ELF-1 (cell line): Measurements from ENCODE around the gene APOBEC4.
A peak's percentile ranks its signal among the peaks of the same experiment; 100 is the strongest.
"Not testable (repeated sequence)": the region's sequence is repeated elsewhere in the genome, so short reads cannot be mapped to it uniquely, and the experiment has no call there.

ENCODE experiments used
- DNase-seq: peaks from one replicate; pipeline ENCODE4 v3.0.0-alpha.2; 2016; ENCODE audit warnings: low read depth, low spot score

Gene APOBEC4

DNA sequence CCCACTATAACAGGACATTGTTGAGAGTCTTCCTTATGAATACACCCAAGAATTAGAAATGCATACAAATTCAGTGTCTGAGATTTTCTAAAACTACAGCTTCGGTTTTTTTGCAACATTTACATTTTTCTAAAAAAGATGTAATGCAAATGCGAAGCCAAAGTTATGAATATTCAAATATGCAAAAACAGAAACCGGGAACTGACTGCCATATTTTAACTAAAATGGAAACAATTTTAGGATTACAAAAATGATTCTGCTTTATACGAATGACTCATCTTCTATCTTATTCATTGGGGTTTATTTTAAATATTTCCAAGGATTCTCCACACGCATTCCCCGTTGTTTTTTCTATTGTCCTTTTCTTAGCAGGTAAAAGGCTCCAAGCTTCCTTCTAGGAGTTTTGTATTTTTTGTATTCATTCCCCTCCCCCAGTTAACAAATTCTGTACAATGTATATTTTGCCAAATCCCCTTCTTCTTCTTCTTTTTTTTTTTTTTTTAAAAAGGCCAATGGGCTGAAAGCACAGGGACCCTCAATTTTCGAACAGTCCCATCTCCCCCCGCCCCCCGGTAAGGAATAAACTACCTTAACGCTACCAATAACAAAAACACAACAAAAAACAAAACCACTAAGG lies 18.6 kb downstream of the APOBEC4 start:
- DNase-seq, result no peak

DNA sequence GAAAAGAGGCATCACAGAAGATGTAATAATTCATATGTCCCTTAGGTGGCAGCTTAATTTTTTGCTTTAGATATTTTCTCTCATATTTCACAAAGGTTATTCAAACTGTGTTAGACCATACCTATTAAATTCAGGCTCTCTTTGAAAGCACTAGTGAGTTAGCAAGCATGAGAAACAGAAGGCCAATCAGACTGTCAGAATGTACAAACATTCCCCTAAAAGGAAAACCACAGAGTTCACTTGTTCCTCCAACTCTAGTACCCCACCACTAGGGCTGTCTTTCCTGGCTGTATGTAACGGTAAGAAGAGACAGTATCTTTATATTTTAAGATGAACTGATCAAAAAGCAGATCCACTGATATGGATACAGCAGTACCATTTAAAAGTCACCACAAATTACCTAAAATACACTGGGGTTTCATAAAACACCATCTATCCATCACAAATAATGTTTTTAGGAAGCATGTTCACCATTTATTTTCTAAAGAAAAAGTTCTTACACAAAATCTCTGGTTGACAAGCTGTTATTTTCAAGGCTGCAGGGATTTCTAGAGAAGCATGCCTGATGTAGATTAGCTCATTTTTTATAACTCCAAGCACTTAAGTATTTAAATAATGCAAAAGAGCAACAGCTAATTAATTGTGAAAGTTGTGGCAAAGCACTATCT lies 19.3 kb downstream of the APOBEC4 start:
- DNase-seq, result peak; percentile 27

DNA sequence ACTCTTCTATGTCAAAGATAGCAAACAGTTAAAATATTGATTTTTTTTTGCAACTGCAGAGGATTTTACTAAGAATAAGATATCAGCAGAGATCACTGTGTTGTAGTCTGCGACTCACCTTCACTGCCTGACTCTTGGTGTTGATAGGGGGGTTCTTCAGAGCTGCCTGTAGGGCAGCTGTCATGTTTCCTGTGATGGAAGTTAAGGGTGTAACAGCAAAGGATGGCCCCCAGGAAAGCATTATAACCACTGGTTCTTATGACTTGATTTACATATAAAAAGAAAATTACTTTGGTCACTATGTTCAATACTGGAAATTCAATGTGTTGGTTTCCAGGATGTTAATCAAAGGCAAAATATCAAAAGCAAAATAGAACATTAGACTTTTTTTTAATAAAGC lies 20.2 kb downstream of the APOBEC4 start:
- DNase-seq, result no peak

DNA sequence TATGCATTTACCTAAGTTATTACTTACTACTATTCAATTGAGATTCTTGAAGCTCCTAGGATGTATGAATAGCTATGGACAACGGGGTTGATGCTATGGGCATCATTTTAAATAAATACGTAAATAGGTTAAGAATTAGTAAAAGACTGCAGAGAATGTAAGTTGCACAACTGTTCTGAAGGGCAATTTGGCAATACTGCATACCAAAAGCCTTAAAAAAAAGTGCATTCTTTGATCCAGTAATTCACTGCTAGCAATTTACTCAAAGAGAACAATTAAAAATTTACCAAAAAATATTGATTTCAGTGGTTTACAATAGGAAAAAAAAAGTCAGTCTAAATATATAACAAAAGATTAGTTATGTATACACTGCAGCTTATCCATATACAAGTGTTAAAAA lies 21.0 kb downstream of the APOBEC4 start:
- no peak for DNase-seq

DNA sequence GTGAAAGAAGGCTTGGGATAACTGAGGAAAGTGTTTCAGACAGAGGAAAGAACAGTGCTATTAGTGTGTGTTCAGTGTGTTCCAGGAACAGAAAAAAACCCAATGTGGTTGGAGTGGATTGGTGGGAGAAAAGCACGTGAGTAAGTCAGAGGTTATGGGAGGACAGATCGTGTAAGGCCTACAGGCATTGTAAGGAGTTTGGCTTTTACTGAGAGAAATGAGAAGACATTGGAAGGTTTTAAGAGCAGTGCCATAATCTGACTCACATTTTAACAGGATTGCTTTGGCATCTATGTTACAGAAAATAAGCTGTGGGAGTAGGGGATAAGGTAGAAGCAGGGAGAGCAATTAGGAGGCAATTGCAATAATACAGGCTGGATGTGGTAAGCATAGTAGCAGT lies 22.4 kb downstream of the APOBEC4 start:
- no peak for DNase-seq

DNA sequence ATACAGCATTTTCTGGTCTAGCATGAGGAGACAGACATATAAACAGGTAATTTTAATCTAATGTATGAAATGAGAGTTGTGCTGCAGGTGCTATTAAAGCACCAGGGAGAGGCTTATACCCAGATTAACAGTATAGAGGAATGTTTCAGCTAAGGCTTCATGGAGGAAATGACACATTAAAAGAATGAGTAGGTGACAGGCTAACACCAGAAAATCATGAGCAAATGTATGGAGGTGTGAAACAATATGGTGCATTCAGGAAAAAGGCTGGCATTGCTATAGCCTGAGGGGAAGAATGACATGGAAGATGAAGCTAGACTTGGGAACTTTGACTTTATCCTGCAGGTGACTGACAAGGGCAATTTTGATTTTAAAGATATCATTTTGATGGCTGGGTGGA lies 24.6 kb downstream of the APOBEC4 start:
- DNase-seq, result no peak

DNA sequence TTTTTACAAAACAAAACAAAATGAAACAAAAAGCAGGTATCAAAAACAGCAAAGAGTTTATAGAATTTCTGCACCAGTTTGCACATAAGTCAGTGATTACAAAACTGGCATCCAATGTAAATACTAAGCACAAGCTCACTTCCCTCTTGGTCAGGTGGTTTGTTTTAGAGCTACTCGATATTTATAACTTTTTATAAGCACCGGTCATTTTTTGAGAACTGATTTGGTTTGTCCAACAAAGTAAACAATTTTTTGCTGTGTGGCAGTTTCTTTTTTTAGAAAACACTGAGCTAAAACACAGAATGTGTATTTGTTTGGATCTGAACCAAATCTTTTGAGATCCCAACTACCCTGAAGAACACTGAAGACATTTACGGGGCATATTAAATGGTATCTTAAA lies 26.9 kb downstream of the APOBEC4 start:
- DNase-seq, result not testable (repeated sequence)

DNA sequence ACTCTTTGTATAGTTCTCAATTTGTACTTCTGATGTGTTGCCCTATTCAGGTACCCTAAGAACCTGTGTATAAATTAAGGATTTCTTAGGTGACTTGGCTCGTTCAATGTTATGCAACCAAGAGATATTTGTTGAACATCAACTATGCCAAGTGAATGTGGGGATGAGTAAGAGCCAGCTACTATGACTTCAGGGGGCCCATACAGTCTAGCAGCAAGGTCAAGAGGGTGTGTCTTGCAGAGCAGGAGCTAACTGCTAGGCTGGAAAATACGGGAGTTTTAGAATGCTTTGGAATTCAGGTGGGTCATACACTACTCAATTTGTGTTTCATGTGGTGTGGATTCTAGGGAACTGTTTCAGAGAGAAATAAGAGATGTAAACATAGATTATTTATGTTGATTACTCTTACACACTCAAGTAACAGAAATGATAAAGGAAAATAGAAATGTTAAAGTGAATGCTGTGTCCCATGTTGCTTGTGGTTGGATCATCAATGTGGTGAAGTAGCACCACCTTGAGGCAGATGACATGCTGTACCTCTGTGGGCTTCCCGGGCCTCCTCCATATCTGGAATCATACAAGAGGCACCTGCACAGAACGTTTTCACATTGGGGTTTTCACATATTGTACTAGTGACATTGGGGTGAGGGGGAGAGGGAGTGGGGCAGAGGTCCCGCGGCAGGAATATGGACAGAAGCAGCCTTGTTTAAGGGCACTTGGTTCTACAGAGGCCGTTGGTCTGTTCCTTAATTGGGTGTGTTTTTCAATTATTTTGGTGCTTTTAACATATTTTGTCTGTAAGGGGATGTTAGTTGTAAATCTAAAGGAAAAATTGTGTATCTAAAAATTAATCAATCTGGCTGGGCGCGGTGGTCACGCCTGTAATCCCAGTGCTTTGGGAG lies 30.0 kb downstream of the APOBEC4 start:
- DNase-seq, result peak; percentile 56

DNA sequence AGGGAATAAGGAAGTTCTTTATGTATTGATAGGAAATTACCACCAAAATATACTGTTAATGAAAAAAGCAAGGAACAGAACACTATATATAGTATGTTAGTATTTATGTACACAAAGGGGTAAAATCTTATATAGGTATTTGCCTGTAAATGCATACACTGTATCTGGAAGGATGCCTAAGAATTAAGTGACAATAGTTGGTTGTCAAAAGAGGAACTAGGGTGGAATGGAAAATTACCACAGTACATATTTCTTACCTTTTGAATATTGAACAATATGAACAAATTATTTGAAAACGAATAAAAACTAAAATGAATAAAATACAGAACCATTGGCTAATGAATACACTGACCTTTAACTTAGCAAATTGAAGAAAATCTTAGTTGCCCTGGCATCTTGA lies 31.1 kb downstream of the APOBEC4 start:
- no peak for DNase-seq

DNA sequence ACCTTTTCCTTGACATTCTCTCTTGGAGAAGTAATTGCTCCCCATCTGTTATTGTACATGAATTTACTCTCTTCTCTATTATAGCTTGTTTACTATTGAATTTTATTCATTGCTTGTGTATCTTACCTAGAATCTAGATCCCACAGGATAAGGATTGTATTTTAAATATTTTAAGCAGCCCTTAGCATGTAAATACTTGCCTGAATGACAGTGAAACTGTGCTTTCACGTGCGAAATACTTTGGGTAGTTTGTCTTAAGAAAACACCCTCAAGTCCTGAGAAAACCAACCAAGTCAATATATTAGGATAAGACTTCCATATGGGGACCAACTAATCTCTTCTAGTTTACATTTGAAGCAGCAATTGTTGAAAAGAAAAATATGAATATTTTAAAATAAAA lies 32.8 kb downstream of the APOBEC4 start:
- no peak for DNase-seq

DNA sequence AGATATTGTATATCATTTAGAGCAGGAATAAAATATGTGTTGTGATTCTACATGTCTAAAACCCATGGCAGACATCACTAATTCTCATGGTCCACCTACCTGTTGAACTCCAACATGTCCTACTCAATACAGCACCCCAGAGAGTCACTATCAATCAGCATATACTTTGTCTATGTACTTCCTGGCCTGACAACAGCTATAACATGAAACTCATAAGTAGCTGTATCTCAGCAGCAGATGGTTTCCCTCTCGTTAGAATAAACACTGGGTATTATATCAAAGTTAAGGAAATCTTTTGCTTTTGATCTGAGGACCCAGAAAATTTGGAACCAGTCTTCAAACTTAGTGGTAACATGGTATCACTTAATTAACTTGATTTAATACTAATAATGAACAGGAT lies 33.3 kb downstream of the APOBEC4 start:
- DNase-seq, result no peak

DNA sequence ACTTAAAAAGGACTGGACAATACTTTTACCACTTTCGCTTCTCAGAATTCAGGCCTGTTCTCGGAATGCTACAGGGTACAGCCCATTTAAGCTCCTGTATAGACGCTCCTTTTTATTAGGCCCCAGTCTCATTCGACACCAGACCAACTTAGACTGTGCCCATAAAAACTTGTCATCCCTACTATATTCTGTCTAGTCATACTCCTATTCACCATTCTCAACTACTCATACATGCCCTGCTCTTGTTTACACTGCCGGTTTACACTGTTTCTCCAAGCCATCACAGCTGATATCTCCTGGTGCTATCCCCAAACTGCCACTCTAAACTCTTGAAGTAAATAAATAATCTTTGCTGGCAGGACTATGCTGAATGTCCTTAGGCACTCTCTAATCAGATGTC lies 34.9 kb downstream of the APOBEC4 start:
- DNase-seq, result not testable (repeated sequence)

DNA sequence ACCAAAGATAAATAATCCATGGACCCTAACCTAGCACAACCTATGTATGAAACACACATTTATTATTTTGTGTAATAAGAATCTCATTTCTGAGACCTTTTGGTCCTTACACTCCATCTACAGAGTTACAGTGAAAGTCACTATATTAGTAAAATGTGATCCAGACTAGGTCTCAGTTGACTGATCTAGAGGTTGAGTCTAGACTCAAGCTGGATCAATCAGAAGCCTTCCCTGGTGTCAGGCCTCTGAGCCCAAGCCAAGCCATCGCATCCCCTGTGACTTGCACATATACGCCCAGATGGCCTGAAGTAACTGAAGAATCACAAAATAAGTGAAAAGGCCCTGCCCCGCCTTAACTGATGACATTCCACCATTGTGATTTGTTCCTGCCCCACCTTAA lies 40.1 kb downstream of the APOBEC4 start:
- DNase-seq, result not testable (repeated sequence)

DNA sequence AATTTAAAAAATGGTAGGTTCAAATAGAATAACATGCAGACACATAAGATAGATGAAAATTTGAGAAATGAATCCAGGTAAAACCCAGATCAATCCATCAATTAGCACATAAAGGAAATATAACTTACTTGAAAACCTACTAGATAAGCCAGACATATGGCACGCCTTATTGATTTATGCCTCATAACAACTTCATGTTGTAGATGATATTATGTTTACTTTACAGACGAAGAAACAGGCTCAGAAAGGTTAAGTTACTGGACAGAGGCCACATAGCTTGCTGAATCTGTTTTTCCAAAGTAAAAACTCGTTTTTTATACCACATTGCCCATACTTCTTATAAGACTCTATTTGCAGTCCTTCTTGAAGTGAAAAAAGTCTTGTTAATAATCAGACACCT lies 40.7 kb downstream of the APOBEC4 start:
- DNase-seq, result no peak

DNA sequence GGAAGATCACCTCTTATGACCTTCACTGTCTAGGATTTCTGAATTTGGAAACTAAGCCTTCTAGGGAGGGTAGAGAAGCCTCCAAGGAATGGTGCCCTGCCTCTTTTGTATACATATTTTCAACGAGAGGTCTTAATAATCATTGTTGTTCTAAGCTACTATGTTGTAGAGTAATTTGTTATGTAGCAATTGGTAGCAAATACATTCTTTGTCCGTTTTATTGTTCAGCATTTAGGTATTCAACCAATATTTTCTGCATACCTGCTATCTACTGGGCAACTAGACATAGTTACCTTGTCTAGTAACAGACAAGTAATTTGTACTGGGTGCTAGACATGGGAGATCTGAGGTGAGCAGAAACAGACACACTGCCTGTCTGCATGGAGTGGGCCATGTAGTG lies 42.1 kb downstream of the APOBEC4 start:
- DNase-seq, result no peak

DNA sequence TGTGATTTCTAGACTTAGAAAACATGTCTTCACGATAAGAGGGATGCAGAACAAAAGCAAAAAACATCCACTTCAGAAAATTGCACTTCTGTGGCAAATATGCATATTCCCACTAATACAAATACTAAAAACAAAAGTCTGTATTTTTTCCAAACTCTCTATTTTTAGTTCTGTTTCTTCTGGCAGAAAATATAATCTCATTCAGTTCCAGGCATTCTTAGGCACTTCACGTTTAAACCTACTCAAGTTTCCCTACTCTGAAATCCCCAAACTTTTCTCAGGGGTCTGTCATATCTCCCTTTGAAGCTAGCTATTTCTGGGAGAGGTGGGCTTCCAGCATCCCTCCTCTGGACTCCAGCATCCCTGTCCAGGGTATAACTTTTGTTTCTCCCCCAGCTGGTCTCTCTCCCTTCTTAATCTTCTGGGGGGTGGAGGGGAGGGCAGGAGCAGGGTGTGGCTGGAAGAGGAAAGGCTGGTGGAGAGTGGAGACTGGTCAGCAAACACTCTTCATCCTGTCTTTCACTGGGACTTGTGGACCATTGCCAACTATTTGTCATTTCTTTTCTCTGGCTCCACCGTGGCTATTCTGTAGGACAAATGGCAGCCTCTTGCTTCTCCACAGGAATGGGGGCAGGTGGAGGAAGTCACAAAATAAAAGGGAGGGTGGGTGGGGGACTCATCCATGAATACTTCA lies 43.2 kb downstream of the APOBEC4 start:
- no peak for DNase-seq

DNA sequence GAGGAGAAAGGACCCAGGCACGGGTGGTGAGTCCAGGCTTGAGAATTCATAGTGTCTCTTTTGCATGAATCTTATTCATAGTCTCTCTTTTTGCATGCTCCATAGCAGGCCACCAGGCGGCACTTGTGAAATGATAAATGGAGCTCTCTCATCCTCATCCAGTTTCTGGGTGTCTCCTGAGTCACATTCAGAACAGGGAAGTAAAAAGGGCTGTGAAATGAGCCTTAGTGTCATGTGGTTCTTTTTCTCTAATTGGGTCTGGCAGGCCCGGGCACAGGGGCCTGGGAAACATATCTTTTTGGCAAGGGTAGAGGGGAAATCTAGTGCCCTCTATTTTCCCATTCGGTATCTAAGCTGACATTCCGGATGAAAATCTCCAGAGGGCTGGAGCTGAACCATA lies 43.8 kb downstream of the APOBEC4 start:
- no peak for DNase-seq

DNA sequence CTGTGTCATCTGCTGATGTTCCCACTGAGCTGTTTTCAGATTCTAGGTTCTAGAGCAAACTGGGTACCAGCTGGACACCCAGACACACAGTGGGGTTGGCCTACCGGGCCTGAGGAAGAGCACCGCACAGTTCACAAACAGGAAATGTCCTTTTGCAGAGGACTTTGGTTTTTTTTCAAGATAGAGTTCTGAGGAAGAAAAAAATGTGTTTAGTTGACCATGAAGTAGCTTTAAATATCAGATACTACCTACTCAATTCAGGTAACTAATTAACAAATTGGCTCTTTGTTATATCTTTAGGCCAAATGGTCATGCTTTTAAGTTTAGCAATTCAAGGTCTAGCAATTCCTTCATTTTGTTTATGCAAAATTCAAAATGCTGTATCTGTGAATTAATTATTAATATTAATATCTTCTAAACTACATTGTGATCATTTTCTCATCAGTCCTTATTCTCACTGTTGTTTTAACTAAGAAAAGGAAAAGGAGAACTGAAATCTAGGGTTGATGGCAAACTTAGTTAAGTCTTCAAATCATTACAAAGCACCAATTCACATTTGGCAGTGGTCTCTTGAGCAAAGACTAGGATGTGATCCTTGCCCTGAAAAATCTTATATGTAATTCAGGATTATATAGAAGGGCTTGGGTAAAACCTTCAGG lies 45.7 kb downstream of the APOBEC4 start:
- no peak for DNase-seq

DNA sequence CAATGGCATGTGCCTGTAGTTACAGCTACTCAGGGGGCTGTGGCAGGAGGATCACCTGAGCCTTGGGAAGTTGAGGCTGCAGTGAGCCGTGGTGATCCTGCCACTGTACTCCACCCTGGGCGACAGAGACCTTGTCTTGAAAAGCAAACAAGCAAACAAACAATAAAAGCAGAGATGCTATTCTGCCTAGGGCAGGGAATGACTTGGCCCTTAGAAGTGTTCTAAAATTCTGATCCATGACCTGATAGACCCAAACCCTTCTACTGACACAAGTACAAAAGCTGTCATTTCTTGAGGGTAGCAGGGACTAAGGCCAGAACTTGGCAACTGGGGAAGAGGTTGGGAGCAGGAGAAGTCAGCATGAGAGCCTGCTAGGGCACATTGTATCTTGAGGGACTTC lies 47.2 kb downstream of the APOBEC4 start:
- no peak for DNase-seq

DNA sequence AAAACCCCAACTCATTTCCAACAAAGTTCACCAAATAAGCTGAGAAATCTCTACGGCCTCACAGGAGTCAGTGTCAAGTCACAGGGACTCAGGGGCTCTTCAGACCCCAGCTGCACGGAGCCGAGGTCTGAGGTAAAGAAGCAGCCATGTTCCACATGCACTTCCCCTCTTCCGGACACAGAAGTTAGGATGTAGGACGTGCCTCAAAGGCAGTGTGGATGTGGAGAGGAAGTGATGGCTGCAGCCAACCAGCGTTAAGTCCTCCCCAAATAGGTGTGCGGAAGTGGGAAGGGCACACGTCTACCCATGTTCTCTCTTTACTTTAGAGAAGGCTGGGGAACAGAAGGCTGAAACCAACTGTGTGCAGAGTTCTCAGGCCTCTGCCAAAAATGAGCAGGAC lies 48.3 kb downstream of the APOBEC4 start:
- DNase-seq, result no peak

DNA sequence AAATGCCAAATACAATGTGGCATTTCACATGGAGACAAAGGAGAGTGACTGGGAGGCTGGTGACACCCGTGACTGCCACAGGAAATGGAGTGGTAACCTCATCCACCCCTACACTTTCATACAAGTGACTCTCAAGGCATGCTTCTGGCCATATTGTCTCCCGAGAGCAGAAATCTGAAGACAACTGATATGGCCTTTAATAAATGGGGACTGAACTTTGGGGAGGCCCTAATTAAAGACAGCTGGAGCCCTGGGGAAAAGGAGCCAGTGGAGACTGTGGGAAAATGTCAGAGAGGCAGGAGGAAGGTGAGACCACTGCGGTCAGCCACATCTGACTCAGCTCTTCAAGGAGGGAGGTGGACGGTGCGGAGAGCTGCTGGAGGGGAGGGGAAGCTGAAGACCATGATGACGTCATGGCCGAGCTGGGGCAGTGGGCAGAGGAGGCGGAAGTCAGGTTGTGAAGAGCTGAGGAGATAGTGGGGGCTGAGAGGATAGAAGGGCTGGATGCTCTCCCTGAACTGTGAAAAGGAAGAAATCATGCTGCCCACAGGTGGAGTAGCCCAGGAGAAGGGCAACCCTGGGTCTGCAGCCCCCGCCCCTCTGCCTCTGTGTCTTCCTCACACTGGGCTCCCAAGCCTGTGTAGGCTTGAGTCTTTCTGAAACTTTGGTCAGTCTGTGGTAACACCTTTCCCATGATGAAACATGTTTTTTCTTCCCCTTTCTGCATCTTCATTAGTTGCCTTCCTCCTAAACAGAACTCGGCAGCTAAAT lies 48.9 kb downstream of the APOBEC4 start:
- DNase-seq, result peak; percentile 37
